HepG2 (cell line): Measurements from ENCODE around the gene ATP11A.

Experiments
- HNF1A ChIP-seq, 2 experiments: sonication (generic) in 1 of 2; formaldehyde crosslinking in 1 of 2; IDR thresholded peaks; 2 replicates each; pipeline versions ENCODE4 v1.4.0 to v1.6.1; 2016 to 2020; ENCODE audit warnings: borderline replicate concordance in 1 of 2, low read depth in 1 of 2, mild to moderate bottlenecking in 1 of 2, missing genetic modification reagents in 1 of 2
- MTA1 ChIP-seq: sonication (generic); formaldehyde crosslinking; IDR thresholded peaks from 2 replicates; pipeline ENCODE4 v1.4.0; 2020; ENCODE audit warnings: missing genetic modification reagents, mild to moderate bottlenecking, borderline replicate concordance
- POLR2A ChIP-seq, 2 experiments: IDR thresholded peaks; 2 replicates each; pipeline ENCODE4 v1.6.1; 2011; ENCODE audit warnings: low read depth in 2 of 2, low read length in 2 of 2, mild to moderate bottlenecking in 1 of 2, moderate library complexity in 1 of 2; ENCODE audit not compliant: insufficient read depth in 1 of 2
- SP2 ChIP-seq: sonication (generic); formaldehyde crosslinking; IDR thresholded peaks from 2 replicates; pipeline ENCODE4 v1.5.1; 2020; ENCODE audit warnings: mild to moderate bottlenecking, missing genetic modification reagents
- TF ChIP-seq, protein P1 (sequence below): sonication (generic); formaldehyde crosslinking; IDR thresholded peaks from 2 replicates; pipeline ENCODE4 v1.5.0; 2020; ENCODE audit warnings: mild to moderate bottlenecking, missing genetic modification reagents, moderate library complexity
- TF ChIP-seq, protein P2 (sequence below): sonication (generic); formaldehyde crosslinking; IDR thresholded peaks from 2 replicates; pipeline ENCODE4 v1.5.0; 2020; ENCODE audit warnings: mild to moderate bottlenecking, missing genetic modification reagents

GRCh38 chr13:112840472-112841302 lies 150.8 kb downstream of the ATP11A start:
- TF ChIP-seq, protein P1, sequence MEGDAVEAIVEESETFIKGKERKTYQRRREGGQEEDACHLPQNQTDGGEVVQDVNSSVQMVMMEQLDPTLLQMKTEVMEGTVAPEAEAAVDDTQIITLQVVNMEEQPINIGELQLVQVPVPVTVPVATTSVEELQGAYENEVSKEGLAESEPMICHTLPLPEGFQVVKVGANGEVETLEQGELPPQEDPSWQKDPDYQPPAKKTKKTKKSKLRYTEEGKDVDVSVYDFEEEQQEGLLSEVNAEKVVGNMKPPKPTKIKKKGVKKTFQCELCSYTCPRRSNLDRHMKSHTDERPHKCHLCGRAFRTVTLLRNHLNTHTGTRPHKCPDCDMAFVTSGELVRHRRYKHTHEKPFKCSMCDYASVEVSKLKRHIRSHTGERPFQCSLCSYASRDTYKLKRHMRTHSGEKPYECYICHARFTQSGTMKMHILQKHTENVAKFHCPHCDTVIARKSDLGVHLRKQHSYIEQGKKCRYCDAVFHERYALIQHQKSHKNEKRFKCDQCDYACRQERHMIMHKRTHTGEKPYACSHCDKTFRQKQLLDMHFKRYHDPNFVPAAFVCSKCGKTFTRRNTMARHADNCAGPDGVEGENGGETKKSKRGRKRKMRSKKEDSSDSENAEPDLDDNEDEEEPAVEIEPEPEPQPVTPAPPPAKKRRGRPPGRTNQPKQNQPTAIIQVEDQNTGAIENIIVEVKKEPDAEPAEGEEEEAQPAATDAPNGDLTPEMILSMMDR (CRISPR knock-in tag) = no peak
- TF ChIP-seq HNF1A (IDR thresholded peaks at IDR 0.05; ENCODE audit: low read depth) (no peak), HNF1A (CRISPR knock-in tag; IDR thresholded peaks at IDR 0.05; ENCODE audit: borderline replicate concordance) (no peak), MTA1 (CRISPR knock-in tag) (no peak), SP2 (CRISPR knock-in tag) (no peak), POLR2A (IDR thresholded peaks at IDR 0.05; ENCODE audit: insufficient read depth in 1 of 2, low read depth in 2 of 2, low read length in 2 of 2) (no peak)
- TF ChIP-seq, protein P2, sequence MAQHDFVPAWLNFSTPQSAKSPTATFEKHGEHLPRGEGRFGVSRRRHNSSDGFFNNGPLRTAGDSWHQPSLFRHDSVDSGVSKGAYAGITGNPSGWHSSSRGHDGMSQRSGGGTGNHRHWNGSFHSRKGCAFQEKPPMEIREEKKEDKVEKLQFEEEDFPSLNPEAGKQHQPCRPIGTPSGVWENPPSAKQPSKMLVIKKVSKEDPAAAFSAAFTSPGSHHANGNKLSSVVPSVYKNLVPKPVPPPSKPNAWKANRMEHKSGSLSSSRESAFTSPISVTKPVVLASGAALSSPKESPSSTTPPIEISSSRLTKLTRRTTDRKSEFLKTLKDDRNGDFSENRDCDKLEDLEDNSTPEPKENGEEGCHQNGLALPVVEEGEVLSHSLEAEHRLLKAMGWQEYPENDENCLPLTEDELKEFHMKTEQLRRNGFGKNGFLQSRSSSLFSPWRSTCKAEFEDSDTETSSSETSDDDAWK (CRISPR knock-in tag) = no peak
